ENCODE results near the gene HMGXB3. TPM values are rescaled to one million over a fixed set of nuclear protein-coding genes. Genes with fewer than 3 reads are reported as not detected.
A peak's percentile ranks its signal among the peaks of the same experiment; 100 is the strongest.

The HMGXB3 gene
- total and polyA plus RNA-seq, 11 donors: 10.7 to 25.9 (median 17.5) TPM

DNA sequence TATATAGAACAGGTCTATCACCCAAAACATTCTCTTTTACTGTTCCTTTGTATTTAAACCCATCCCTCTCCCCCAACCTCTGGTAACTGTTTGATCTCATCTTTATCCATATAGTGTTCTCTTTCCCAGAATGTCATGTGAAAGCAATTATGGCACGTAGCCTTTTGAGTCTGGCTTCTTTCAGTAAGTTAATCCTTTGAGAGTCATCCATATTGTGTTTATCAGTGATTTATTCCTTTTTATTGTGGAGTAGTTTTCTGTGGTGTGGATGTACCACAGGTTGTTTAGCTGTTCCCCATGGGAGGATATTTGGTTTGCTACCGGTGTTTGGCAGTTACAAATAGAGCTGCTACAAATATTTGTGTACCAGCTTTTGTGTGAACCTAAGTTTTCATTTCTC is 38.0 kb downstream of the HMGXB3 start:
- Histone ChIP-seq H3K36me3 (peaks cover 2 to 100% (median 99%) of the 10 kb centered on the region in 9 donors), H3K4me3 (no peak overlapping the region), H3K27me3 (no peaks in the 10 kb centered on the region), H3K9me3 (no peaks in the 10 kb centered on the region), H3K4me1 (peaks cover 0 to 33% (median 15%) of the 10 kb centered on the region in 12 donors), H3K27ac (no peak overlapping the region)
- TF ChIP-seq POLR2A (IDR thresholded peaks at IDR 0.05): no peak
- TF ChIP-seq, protein P1, sequence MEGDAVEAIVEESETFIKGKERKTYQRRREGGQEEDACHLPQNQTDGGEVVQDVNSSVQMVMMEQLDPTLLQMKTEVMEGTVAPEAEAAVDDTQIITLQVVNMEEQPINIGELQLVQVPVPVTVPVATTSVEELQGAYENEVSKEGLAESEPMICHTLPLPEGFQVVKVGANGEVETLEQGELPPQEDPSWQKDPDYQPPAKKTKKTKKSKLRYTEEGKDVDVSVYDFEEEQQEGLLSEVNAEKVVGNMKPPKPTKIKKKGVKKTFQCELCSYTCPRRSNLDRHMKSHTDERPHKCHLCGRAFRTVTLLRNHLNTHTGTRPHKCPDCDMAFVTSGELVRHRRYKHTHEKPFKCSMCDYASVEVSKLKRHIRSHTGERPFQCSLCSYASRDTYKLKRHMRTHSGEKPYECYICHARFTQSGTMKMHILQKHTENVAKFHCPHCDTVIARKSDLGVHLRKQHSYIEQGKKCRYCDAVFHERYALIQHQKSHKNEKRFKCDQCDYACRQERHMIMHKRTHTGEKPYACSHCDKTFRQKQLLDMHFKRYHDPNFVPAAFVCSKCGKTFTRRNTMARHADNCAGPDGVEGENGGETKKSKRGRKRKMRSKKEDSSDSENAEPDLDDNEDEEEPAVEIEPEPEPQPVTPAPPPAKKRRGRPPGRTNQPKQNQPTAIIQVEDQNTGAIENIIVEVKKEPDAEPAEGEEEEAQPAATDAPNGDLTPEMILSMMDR (IDR thresholded peaks at IDR 0.05): no peak
- intact Hi-C loops (cut with DNase I): loop anchor here in 1 of 10 donors (10.0 kb wide), 1 partner anchor 386 kb away; no protein-coding TSS in a partner anchor
- 67 to 75% (median 70%) methylated on average over 2 of the region's 2 CpGs for WGBS, 4 donors
- DNase-seq: no peak
- ATAC-seq: no peak

DNA sequence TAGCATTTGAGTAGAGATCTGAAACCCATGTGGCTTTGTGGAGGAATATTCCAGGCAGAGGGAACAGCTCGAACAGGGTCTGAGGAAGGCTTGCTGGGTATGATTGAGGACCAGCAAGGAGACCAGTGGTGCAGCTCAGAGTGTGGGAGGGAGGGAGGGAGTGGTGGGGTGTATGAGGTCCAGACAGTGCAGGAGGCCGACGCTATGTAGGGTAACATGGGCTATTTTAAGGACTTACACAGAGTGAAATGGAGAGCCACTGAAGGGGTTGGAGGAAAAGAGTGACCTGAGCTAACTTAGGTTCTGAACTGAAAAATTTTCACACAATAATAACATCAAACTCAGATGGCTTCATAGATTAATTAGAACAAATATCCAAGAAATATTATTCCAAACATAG is 41.9 kb downstream of the HMGXB3 start:
- ATAC-seq (peak; percentile 82 to 86 (median 84)), DNase-seq (no peak)
- Histone ChIP-seq H3K9me3 (no peaks in the 10 kb centered on the region), H3K4me3 (no peak overlapping the region), H3K27me3 (no peaks in the 10 kb centered on the region), H3K36me3 (peaks cover 2 to 100% (median 98%) of the 10 kb centered on the region in 9 donors), H3K27ac (peak overlapping the region in 9 of 12 donors; percentile 20 to 71 (median 51)), H3K4me1 (peaks cover 6 to 43% (median 31%) of the 10 kb centered on the region in 12 donors)
- intact Hi-C loops (cut with DNase I): no loop called here
- TF ChIP-seq POLR2A (IDR thresholded peaks at IDR 0.05): no peak
- TF ChIP-seq, protein P1 (IDR thresholded peaks at IDR 0.05): no peak
- WGBS, 4 donors: 42 to 56% (median 54%) methylated on average over 3 of the region's 3 CpGs

DNA sequence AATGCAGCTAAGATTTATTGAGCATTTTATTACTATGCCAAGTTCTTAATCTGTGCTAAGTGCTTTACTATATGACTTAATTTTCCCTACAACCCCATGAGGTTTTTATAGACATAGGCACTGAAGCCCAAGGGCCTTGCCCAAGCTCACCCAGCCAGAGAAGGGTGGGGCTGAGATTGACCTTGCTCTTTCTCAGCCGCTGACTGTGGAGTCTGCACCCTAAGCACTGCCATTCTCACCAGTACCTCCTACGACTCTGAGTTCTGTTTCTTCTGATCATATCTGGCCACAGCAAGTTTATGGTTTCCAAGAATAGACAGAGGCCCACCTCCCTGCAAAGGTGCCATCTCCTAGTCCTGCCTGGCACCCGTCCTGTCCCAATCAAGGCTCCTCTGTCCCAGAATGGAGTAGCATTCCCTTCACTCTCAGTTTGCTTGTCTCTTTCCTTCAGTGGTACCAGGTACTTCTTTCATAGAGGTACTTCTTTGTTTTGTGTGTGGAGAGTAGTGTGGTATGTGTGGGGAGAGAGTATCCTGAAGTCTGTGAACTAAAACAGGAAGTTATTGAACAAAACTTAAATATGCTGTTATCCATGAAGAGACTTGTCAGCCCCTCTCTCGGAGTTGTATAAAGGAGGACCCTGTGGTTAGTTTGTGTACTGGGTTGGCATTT is 43.3 kb downstream of the HMGXB3 start:
- Histone ChIP-seq H3K27me3 (no peaks in the 10 kb centered on the region), H3K36me3 (peaks cover 2 to 100% (median 98%) of the 10 kb centered on the region in 9 donors), H3K4me3 (no peak overlapping the region), H3K27ac (peak overlapping the region in 10 of 12 donors; percentile 1 to 71 (median 37)), H3K4me1 (peaks cover 6 to 44% (median 31%) of the 10 kb centered on the region in 12 donors), H3K9me3 (no peaks in the 10 kb centered on the region)
- DNase-seq (no peak), ATAC-seq (peak in 3 of 4 donors; percentile 38 to 68 (median 50))
- intact Hi-C loops (cut with DNase I): no loop called here
- WGBS, 4 donors: 48 to 60% (median 55%) methylated on average over 4 of the region's 4 CpGs
- TF ChIP-seq, protein P1 (IDR thresholded peaks at IDR 0.05): no peak

DNA sequence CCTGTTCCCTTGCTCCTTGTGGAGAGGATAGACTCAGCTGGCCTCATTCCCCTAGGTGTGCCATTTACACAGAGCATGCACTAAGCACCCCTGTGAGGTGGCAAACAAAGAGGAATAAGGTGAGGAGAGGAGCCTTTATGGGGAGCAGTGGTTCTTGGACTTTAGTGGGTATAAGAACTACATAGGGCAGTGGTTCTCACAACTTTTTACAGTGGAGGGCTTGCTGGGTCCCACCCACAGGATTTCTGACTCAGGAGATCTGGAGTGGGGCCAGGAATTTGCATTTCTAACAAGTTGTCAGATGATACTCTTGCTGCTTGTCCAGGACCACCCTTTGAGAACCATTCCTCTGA is 43.8 kb downstream of the HMGXB3 start:
- DNase-seq (no peak), ATAC-seq (peak in 3 of 4 donors; percentile 12 to 22 (median 16))
- Histone ChIP-seq H3K27ac (peak overlapping the region in 9 of 12 donors; percentile 1 to 71 (median 27)), H3K36me3 (peaks cover 2 to 100% (median 98%) of the 10 kb centered on the region in 9 donors), H3K27me3 (no peaks in the 10 kb centered on the region), H3K9me3 (no peaks in the 10 kb centered on the region), H3K4me1 (peaks cover 6 to 44% (median 31%) of the 10 kb centered on the region in 12 donors), H3K4me3 (no peak overlapping the region)
- TF ChIP-seq, protein P1 (IDR thresholded peaks at IDR 0.05): no peak
- no peak for TF ChIP-seq POLR2A (IDR thresholded peaks at IDR 0.05)
- intact Hi-C loops (cut with DNase I): no loop called here

Data from heart left ventricle (tissue), 16 donors.